Calu3 (cell line): ENCODE results near the gene TSPAN15. TPM values are rescaled to one million over a fixed set of nuclear protein-coding genes. Genes with fewer than 3 reads are reported as not detected.

Experiments
- BruUV-seq: library from RNA; stranded (reverse); fragments of 400-500 nt; replicated peaks from 2 replicates; lab custom pipeline; 2021; lab: Mats Ljungman, UMichigan
- CTCF ChIA-PET: fragments of 300-600 bp; sonication (Branson Sonifier 250); formaldehyde crosslinking; loops from one replicate; lab custom pipeline; 2022; ENCODE audit warnings: antibody characterized with exemption; lab: Charles Lee
- DNase-seq: peaks from one replicate; pipeline ENCODE4 v3.0.0; 2022
- H3K27ac Mint-ChIP-seq: one replicate; pipeline ENCODE4 v1.8.0; 2022; ENCODE audit warnings: mixed read lengths; ENCODE audit not compliant: unreplicated experiment
- H3K27me3 Mint-ChIP-seq: one replicate; pipeline ENCODE4 v1.8.0; 2022; ENCODE audit warnings: mixed read lengths; ENCODE audit not compliant: unreplicated experiment
- H3K36me3 Mint-ChIP-seq: one replicate; pipeline ENCODE4 v1.8.0; 2022; ENCODE audit warnings: mild to moderate bottlenecking, moderate library complexity, mixed read lengths; ENCODE audit not compliant: insufficient read depth, unreplicated experiment
- H3K4me1 Mint-ChIP-seq: one replicate; pipeline ENCODE4 v1.8.0; 2022; ENCODE audit warnings: mild to moderate bottlenecking, low read depth, mixed read lengths; ENCODE audit not compliant: unreplicated experiment
- H3K4me3 Mint-ChIP-seq: one replicate; pipeline ENCODE4 v1.8.0; 2022; ENCODE audit warnings: mild to moderate bottlenecking, low read depth, moderate library complexity, mixed read lengths; ENCODE audit not compliant: unreplicated experiment
- H3K9me3 Mint-ChIP-seq: one replicate; pipeline ENCODE4 v1.8.0; 2022; ENCODE audit warnings: low read depth, mixed read lengths; ENCODE audit not compliant: unreplicated experiment
- intact Hi-C: fragments of 100-400 bp; cut with micrococcal nuclease; formaldehyde crosslinking; loops from one replicate; pipeline ENCODE4 v1.10.0; 2022; ENCODE audit not compliant: unreplicated experiment
- total RNA-seq: library from RNA; stranded (reverse); gene quantifications from 2 replicates; pipeline ENCODE4 v1.2.3, GENCODE V29; 2022
- TF ChIP-seq, protein P1 (sequence below): fragments of 200-600 bp; IDR thresholded peaks from one replicate; pipeline ENCODE4 v1.8.0; 2022; ENCODE audit warnings: antibody characterized with exemption; ENCODE audit not compliant: unreplicated experiment

Gene TSPAN15
- total RNA-seq, 1 experiment from 2014 or later: 137 TPM

DNA sequence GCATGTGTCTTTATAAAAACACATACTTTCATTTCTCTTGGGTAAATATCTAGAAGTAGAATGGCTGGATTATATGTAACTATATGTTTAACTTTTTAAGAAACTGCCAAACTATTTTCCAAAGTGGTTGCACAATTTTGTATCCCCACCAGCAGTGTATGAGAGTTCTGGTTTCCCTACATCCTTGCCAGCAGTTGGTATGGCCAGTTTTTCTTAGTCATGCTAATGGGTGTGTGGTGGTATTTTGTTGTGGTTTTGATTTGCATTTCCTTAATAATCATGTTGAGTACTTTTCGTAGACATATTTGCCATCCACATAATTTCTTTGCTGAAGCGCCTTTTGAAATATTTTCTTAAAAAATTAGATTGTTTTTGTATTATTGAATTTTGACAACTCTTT, 61.6 kb downstream of the TSPAN15 start:
- CTCF ChIA-PET: no interaction called here
- Mint-ChIP-seq H3K27me3 (no peaks in the 10 kb centered on the region), H3K27ac (no peak overlapping the region), H3K9me3 (no peaks in the 10 kb centered on the region), H3K4me1 (peaks cover 10% of the 10 kb centered on the region), H3K4me3 (no peak overlapping the region), H3K36me3 (peaks cover 26% of the 10 kb centered on the region)
- no TSS peak for BruUV-seq
- intact Hi-C loops: loop anchor here (1.0 kb wide), 1 partner anchor 86 kb away; no protein-coding TSS in a partner anchor
- DNase-seq: no peak
- TF ChIP-seq, protein P1, sequence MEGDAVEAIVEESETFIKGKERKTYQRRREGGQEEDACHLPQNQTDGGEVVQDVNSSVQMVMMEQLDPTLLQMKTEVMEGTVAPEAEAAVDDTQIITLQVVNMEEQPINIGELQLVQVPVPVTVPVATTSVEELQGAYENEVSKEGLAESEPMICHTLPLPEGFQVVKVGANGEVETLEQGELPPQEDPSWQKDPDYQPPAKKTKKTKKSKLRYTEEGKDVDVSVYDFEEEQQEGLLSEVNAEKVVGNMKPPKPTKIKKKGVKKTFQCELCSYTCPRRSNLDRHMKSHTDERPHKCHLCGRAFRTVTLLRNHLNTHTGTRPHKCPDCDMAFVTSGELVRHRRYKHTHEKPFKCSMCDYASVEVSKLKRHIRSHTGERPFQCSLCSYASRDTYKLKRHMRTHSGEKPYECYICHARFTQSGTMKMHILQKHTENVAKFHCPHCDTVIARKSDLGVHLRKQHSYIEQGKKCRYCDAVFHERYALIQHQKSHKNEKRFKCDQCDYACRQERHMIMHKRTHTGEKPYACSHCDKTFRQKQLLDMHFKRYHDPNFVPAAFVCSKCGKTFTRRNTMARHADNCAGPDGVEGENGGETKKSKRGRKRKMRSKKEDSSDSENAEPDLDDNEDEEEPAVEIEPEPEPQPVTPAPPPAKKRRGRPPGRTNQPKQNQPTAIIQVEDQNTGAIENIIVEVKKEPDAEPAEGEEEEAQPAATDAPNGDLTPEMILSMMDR: no peak

DNA sequence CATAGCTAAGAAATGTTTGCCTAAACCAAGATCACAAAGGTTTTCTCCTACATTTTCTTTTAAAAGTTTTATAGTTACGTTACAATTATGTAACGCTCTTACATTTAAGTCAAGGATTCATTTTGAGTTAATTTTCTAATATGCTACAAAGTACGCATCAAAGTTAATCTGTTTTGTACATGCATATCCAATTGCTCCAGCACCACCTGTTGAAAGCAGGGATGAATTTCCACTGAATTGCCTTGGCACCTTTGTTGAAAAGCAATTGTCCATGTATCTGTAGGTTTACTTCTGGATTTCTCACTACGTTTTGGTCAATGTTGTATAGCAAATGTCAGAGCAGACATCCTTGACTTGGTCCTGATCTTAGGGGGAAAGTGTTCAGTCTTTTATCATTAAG, 62.4 kb downstream of the TSPAN15 start:
- H3K9me3 Mint-ChIP-seq: no peaks in the 10 kb centered on the region
- no peak overlapping the region for H3K4me3 Mint-ChIP-seq
- DNase-seq: no peak
- no peaks in the 10 kb centered on the region for H3K27me3 Mint-ChIP-seq
- BruUV-seq: no TSS peak
- CTCF ChIA-PET: no interaction called here
- intact Hi-C loops: loop anchor here (1.0 kb wide), 1 partner anchor 86 kb away; no protein-coding TSS in a partner anchor
- TF ChIP-seq, protein P1: no peak
- H3K4me1 Mint-ChIP-seq: peaks cover 10% of the 10 kb centered on the region
- no peak overlapping the region for H3K27ac Mint-ChIP-seq
- peaks cover 26% of the 10 kb centered on the region for H3K36me3 Mint-ChIP-seq

DNA sequence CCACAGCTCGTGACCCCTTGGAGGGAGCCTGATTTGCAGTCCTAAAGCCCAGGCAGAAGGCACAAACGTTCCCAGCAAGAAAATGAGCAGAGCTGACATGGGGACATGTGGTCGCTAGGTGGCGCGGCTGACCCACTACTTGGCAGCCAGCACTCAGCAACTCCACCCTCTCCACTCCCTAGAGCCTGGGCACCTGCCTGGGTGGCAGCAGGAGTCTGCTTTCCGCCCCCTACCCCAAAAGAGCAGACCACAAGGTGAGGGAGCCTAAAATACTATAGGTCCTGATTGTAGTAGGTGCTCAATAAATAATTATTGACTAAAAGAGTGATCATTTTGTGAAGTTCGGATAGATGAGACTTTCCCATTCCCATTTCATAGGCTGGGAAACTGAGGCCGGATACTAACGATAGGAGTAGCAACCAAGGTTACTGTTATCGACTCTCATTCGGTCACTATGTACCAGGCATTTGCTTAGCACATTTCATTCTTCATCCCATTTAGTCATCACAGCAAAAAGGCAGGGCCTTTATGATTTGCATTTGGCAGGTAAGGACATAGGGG, 64.5 kb downstream of the TSPAN15 start:
- Mint-ChIP-seq H3K27ac (peak overlapping the region; percentile 31), H3K27me3 (no peaks in the 10 kb centered on the region), H3K9me3 (no peaks in the 10 kb centered on the region), H3K4me1 (peaks cover 10% of the 10 kb centered on the region), H3K36me3 (peaks cover 18% of the 10 kb centered on the region), H3K4me3 (no peak overlapping the region)
- peak; percentile 86 for DNase-seq
- BruUV-seq: no TSS peak
- TF ChIP-seq, protein P1: peak; percentile 89
- CTCF ChIA-PET: interaction anchor here (0.7 to 2.7 kb wide), 11 partner anchors 13 to 126 kb away, joined by 3 to 65 read pairs (median 5); partner anchors contain the start of gene TSPAN15
- intact Hi-C loops: loop anchor here (1.0 to 5.0 kb wide), 3 partner anchors 108 to 202 kb away; no protein-coding TSS in a partner anchor

DNA sequence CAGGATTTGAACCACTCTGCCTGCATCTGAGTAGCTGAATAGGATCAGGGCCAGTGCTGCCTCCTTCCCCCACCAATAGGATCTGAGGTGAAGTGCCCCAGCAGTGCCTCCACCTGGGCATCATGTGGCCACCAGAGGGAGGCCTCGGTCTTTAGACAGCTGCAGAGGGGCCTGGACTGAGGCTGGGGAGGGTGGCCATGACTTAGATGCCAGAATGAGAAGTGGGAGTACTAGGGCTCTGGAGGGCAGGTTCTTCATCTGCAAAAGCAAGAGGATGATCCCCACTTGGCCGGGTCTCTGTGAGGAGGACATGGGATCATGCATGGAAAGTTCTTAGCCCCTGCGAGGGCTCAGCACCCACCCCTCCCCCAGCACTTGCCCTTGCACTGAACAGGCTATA, 65.1 kb downstream of the TSPAN15 start:
- no TSS peak for BruUV-seq
- no peak overlapping the region for H3K4me3 Mint-ChIP-seq
- TF ChIP-seq, protein P1: peak; percentile 20
- peak; percentile 55 for DNase-seq
- H3K27me3 Mint-ChIP-seq: no peaks in the 10 kb centered on the region
- intact Hi-C loops: loop anchor here (5.0 kb wide), 2 partner anchors 109 to 201 kb away; no protein-coding TSS in a partner anchor
- no peak overlapping the region for H3K27ac Mint-ChIP-seq
- no peaks in the 10 kb centered on the region for H3K9me3 Mint-ChIP-seq
- peaks cover 18% of the 10 kb centered on the region for H3K36me3 Mint-ChIP-seq
- peaks cover 10% of the 10 kb centered on the region for H3K4me1 Mint-ChIP-seq
- CTCF ChIA-PET: interaction anchor here (0.8 to 2.7 kb wide), 5 partner anchors 12 to 121 kb away, joined by 3 to 65 read pairs (median 6); no protein-coding TSS in a partner anchor
